HG03432 (cell line): ENCODE data around the gene UBE2J1.

Experiments used
- ATAC-seq: cut with Tn5 transposase; IDR thresholded peaks from one replicate; pipeline ENCODE4 v1.9.1; 2021; ENCODE audit warnings: mild to moderate bottlenecking, moderate library complexity; ENCODE audit not compliant: unreplicated experiment

Gene UBE2J1

DNA sequence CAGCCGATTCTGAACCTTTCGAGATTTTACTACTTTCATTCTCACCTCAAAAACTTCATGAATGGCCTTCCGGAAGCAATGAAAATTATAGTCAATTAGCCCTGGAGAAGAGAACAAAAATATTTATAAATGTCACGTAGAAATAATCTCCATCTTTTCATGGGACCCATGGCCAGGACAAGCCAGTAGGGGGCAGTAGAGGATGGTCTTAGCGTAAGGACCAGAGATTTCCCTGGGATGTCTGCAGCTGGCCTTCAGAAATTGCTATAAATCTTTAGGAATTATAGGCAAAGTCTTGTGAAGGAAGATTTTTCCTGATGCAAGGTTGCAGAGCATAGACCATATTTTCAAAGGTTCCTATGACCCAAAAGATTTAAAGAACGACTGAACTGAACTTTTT is 15.6 kb upstream of the UBE2J1 start:
- no peak for ATAC-seq

DNA sequence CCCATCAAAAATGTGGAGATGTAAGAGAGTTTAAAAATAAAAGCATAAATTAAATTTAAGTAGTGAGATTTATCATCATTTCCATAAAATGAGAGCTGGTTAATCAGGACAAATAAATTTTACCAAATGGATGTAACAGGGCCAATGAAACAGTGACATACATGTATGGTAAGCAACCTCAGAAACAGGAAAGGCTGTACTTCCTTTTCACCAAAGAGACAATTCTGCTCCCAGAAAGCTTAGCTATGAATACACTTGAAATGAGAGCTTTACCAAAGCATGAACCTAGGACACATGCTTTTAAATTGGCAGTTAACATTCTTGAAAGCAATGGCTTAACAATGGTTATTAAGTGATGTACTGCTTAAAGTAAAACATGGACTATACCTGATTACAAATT is 12.1 kb upstream of the UBE2J1 start:
- ATAC-seq: no peak

DNA sequence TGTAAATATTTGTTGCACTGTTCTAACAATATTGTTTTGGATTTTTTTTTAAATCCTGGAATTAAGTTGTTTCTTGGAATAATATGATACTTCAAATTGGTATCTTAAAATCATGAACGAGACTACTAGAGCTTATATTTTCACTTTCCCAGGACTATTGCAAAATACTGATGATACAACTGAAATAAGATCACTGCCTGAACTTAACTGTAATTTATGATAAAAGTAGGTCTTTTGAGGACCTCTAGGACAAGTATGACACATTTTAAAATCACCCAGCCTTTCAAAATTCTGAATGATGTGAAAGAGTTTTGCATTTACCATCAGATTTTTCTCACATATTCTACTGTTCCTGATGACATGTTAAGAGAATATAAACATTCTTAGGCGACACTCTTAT is 8.6 kb upstream of the UBE2J1 start:
- ATAC-seq: no peak

DNA sequence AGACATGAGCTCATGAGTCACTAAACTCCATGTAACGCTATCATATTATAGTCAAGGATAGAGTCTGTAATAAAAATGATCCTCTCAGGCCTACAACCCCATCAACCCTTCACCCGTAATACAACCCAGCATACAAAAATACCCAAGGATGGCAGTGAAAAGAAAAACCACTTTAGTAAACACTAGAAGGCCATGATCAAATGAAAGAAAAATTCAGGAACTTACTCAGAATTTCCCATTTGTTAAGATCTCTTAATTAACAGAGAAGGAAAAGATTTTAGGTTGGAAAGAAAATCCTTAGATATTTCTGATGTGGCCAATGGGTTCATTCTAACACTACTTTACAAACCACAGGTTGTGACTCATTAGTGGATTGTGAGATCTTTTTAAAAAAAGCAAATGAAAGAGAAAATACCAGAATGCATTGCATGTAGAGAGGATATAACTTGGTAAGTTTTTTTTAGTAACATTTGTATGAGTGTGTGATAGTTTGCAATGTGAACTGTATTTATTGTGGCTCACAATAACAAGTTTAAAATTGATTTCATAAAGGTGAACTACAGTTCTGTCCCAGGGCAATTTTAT is 8.0 kb upstream of the UBE2J1 start:
- ATAC-seq: peak; percentile 59

DNA sequence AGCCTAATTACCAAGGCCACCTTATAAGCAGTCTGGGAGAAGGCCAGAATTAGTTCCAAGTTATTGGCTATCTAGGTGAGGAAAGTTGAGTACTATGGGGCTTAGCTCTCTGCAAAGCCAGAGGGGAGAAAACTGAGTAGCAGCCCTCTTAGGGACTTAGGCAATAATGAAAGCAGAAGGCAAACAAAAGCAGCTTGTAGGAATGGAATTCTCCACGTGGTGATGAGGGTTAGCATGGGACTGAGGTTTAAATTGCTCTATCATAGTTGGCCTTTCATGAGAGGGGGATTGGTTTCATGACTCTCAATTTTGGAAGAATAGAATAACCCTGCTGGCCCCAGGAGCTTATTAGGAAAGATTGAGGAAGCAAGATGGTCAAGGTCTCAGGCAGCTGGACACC is 7.0 kb upstream of the UBE2J1 start:
- ATAC-seq: no peak

DNA sequence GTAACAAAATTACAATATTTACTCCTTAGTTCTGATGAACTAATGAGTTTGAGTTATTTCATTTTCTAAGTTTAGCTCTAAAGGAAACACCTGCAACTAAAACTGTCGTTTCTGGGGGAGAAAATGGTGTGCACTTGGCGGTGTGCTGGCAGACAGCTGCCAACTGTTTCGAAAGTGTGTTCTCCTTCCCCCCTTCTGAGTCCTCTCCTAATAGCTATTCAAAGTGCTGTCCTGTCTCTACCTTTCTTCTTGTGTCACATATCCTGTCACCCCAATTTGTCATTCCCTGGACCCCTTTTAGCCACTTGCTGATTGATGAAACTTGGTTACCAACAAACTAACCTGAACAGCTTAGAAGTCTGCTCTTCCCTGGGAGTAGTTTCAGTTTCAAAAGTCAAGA is 4.9 kb upstream of the UBE2J1 start:
- ATAC-seq: peak; percentile 57

DNA sequence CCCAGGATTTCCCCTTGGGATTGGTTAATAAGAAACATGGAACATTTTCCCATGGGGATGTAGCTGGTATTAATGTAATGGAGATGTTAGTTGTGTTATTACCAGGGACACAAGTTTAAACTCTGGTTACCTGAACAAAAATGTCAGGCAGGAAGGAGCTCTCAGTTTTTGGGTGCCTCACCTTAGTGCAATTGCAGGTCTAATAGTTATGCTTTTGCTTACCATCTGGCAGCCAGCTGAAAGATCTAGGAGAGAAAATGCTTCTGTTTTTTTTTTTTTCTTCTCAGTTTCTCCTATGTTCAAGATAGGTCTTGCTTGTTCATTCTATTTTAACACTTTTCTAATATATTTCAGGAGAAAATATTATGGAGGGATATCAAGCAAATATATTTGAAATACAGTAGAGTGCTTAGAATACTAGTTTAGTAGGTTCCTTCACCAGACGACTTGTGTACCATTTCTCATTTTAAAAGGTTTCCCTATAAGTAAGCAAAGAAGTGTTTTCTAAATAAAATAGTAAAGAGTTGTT is 4.2 kb upstream of the UBE2J1 start:
- no peak for ATAC-seq

DNA sequence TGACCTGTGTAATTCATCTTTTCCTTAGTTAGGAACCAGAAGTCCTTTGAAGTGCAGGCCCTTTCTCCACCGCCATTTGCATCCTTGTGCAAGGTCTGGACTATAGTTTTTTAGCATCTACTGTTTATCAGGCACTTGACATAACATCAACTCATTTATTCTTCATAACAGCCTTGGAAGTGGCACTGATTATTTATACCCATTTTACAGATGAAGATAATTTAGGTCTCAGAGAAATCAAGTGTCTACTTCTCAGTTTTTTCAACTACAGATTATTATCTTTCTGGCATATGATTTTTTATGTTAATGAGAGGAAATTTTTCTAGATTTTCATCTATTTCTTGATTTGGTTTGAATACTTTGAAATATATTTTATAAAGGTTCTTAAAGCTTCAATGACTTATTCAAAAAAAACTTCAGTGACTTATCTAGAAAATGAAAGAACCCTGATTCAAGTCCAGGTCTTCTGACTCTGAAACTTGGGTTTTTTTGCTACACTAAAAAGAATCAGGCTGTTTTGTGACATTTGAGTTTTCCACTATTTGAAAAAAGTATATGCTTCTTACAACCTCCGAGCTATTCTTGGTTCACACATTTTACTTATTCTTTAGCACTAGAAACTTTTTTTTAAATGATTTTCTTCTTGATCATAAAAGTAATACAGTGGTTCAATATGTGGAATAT is 3.1 kb upstream of the UBE2J1 start:
- no peak for ATAC-seq

DNA sequence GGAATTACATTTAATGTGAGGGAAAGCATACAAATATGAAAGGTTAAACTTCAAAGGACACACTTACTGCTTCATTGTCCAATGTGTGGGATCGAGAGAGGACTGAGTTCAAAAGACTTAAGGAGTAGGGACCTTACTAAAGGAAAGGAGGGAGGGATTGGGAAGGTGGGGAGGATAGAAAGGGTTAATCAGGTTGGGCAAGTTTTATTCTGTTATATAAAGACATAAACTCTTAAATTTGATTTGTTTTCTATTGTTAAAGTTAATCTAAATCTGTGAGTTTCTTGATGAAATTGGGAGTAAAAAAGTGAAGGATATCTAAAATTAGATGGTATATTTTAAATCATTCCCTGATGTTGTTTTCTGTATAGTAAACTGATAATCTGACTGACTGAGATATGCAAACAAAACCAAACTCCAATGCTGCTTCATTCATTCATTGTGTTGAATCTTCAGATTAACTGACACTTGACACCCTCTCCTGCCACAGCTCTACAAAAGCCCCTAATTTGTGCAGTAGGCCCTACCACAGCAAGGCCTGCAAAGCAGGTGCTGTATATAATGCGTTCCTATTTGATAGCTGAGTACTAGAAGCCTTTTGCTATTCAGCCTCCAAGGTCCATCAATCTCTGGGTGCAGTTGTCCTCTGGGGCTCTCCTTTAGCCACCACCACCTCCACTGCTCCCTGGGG is 1.3 kb upstream of the UBE2J1 start:
- ATAC-seq: no peak

DNA sequence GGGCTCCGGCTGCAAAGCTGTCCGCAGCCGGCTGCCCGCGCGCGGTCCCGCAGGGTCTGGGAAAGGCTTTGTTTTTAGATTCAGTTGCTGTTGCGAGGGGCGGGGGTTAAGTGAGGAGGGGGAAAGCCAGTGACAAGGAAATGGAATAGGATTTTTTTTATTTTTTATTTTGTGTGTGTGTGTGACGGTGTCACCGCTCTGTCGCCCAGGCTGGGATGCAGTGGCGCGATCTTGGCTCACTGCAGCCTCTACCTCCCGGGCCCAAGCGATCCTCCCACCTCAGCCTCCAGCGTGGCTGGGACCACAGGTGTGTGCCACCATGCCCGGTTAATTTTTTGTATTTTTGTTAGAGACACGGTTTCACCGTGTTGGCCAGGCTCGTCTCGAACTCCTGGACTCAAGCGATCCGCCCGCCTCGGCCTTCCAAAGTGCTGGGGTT is 615 bp upstream of the UBE2J1 start:
- no peak for ATAC-seq

DNA sequence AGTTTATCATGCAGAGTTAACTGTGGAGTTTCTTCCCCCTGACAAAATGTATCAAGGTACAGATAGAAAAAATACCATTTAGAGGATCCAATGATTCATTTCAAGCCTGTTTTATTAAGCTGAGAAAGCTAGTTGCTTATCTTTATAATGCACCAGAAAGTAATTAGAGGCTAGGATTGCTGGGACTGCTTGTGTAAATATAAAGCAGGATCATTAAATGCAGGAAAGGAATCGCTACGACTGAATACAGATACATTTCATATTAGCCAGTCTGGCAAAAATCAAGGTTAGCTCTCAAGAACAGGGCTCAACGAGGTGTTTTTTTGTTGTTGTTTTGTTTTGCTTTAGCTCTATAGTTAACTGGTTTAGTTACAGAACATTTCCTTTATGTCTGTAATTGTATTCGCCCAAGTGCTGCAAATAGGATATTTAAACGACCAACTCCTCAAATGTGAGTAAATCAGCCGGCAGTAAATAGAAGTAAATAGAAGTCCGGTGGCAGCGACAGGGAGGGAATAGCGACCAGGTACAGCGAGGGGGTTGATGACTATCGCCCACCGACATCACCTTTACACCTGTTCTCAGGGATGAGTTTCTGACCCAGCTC is 748 bp downstream of the UBE2J1 start:
- no peak for ATAC-seq

DNA sequence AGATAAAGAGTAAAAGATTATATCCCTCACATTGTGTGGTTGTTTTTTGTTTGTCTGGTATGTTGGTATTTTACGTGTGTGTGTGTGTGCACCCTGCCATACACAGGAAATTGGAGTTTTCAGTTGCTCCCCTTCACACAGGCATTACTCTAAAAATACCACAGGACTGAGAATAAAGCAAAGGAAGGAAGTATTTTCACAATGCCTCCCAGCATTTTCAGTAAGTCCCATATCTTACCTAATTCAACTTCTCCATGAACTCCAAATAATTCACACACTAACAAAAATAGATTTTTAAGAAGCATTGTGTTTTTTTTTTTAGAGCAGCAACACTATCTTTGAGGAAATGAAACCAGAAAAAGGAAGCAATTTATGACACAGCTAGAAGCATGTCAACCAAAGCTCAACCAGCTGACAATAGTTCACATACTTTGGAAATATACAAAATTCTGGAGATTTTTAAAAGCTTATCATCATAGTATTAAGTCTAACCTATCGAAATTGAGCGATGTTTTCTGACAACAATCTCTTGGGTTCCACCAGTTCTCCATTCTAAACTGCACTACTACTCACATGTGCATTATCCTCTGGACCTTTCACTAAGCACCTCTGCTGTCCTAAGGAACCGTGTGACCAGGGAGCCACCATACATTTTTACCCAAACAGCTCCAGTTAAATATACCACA is 2.1 kb downstream of the UBE2J1 start:
- ATAC-seq: peak; percentile 34

DNA sequence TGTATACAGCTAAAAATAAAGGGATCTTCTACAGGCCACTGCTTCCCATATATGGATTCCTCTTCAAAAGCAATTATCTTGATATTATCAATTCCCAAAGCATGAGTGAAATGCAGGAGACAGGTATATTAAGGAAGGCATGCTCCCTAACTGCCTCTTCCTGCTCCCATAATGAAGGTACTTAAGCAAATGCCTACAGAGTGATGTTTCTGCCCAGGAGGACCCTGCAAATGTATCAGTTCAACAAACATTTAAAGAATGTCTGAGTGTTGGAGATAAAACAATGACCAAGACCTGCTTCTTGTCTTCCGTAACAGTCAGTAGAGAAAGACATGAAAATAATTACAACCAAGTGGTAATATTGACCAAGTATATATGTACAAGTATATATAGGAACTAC is 4.2 kb downstream of the UBE2J1 start:
- ATAC-seq: no peak

DNA sequence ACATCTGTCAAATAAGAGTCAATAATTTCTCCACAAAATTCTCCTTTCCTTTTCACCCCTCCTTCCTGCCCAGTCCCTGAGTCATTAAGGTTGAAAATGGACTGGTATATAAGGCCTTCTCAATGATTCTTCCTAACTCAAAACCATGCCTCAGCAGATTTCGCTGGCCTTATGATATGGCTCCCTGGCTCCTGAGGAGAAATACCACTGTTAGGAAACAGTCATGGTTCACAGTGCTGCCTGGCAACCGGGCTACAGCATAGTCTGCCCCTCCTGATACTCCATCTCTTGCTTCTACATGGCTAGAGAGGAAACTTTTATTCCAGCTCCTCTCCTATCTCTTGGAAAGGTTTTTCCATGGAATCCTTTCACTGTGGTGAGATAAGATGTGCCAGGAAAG is 4.7 kb downstream of the UBE2J1 start:
- no peak for ATAC-seq

DNA sequence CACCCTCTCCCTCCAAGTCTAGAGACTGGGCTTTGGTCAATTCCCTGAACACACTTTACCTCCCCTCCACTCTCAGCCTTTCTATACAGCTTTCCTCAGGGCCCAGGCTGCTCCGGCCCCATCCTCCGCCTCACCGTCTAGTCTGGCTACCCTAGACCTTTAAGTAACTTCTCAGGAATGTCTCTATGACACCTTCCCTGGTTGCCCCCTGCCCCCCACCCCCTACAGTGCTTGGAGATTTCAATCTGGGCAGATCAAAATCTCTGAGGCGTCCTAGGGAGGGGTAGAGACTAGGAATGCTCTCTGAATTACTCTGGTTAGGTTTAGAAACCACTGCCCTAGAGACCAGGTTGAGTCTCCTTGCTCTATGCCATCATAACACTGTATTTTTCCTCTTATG is 6.1 kb downstream of the UBE2J1 start:
- no peak for ATAC-seq

DNA sequence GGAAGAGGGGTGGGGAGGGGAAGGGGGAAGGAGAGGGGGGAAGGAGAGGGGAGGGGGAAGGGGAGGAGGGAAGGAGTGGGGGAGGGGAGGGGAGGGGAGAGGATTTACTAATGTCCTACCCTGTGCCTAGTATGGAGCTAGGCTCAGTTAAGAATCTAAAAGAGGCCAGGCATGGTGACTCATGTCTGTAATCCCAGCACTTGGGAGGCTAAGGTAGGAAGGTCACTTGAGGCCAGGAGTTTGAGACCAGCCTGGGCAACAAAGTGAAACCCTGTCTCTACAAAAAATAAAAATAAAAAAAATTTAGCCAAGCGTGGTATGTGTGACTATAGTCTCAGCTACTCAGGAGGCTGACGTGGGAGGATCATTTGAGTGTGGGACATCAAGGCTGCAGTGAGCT is 13.0 kb downstream of the UBE2J1 start:
- no peak for ATAC-seq

DNA sequence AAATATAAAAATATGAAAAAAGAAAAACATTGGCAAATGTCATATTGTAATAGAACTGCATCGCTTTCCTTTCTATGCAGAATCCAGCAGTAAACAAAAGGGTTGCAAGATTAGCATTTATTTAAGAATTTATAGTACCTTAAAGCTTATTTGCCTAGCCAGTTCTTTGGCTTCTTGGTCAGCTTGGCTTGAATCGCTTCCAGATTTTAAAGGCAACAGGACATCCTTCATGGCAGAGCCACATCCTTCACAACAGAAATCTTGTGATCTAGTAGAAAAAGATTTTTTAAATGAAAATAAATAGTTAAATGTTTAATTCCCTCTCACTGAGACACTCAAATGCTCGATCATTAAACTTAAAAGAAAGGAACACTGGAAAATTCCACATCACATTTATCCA is 17.4 kb downstream of the UBE2J1 start:
- ATAC-seq: no peak

DNA sequence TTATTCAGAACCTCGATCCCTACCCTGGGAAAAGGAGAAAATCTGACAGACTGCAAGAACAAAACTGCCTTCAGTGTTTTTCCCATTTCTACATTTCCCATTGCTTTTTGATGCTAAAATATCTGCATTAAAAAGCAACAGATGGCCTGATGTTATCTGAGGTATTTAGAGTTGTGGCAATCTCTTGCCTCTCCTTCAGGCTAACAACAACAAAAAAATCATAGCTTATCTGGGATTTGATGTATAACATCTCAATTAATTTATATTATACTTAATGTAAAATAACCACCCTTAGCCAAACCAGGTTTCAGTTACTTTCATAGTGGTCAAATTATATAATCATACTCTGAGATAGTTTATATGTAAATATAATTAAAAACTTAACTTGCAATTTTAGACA is 21.6 kb downstream of the UBE2J1 start:
- no peak for ATAC-seq

DNA sequence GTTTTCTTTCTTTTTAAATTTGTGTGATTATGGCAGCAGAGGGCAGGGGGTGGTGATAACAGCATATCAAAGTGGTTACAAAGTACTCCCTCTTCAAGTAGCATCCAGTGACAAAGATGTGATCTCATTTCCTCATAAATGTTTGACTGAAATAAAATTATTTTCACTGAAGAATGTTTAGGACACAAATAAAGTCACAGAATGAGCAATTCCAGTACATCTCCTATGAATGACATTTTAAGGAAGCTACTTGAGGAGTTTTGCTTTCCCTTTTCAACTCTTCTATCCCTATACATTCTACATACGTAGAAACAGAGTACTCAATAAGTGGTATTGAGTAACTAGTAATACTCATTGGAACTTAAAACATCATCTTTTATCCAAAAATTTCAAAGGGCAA is 23.5 kb downstream of the UBE2J1 start:
- no peak for ATAC-seq

DNA sequence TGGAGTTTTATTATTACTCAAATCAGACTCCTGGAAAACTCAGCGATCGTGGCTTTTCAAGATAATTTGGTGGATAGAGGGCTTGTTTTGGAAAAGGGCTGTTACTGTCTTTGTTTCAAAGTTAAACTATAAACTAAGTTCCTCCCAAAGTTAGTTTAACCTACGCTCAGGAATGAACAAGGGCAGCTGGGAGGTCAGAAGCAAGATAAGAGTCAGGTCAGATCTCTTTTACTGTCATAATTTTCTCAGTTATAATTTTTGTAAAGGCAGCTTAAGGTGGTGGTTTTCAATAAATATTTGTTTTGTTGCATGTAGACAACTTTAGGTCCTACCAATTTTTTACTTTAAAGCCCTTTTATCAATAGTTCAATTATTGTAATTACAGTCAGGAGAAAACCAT is 28.2 kb downstream of the UBE2J1 start:
- no peak for ATAC-seq

DNA sequence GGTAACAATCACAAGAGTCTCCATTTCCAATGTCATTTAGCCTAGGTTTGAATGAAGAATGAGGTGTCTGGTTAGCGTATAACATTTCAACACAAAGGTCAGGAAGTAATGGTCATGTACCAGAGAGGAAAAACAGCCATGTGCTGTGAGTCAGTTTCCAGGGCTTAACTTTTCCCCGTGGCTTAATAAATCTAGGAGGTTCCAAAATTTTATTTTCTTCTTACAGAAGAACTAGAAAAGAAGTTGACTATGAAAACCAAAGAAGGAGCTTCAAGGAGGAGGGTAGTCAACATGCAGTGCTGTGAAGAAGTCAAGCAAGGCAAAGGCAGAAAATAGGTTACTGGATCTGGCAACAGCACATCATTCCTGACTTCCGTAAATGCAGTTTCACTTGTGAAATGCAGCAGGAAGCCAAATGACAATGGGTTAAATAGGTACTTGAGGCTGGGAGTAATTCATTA is 29.0 kb downstream of the UBE2J1 start:
- ATAC-seq: no peak
